Measurements from ENCODE around the gene RAP1GDS1.
A peak's percentile ranks its signal among the peaks of the same experiment; 100 is the strongest.
"Not testable (repeated sequence)": the region's sequence is repeated elsewhere in the genome, so short reads cannot be mapped to it uniquely, and the experiment has no call there.

The RAP1GDS1 gene

GRCh38 chr4:98434816-98435215 lies 173.6 kb downstream of the RAP1GDS1 start:
- DNase-seq (ENCODE audit: low read depth in 2 of 2), result no peak

GRCh38 chr4:98444371-98444770 lies 183.2 kb downstream of the RAP1GDS1 start:
- no peak for DNase-seq (ENCODE audit: low read depth in 2 of 2)

- peak in 1 of 2 experiments; percentile 35 for DNase-seq (ENCODE audit: low read depth in 2 of 2)
Measured at GRCh38 chr4:98446499-98447375, 185.6 kb downstream of the RAP1GDS1 start.

- no peak for DNase-seq (ENCODE audit: low read depth in 2 of 2)
Measured at GRCh38 chr4:98447648-98448047, 186.5 kb downstream of the RAP1GDS1 start.

- DNase-seq (ENCODE audit: low read depth in 2 of 2), result no peak
Measured at GRCh38 chr4:98448908-98449307, 187.7 kb downstream of the RAP1GDS1 start.

GRCh38 chr4:98452091-98452490 lies 190.9 kb downstream of the RAP1GDS1 start:
- DNase-seq (ENCODE audit: low read depth in 2 of 2), result no peak

- DNase-seq (ENCODE audit: low read depth in 2 of 2), result not testable (repeated sequence)
Measured at GRCh38 chr4:98457422-98457821, 196.2 kb downstream of the RAP1GDS1 start.

- DNase-seq (ENCODE audit: low read depth in 2 of 2), result not testable (repeated sequence)
Measured at GRCh38 chr4:98461121-98461865, 200.1 kb downstream of the RAP1GDS1 start.

GRCh38 chr4:98462487-98462886 lies 201.3 kb downstream of the RAP1GDS1 start:
- no peak for DNase-seq (ENCODE audit: low read depth in 2 of 2)

- no peak for DNase-seq (ENCODE audit: low read depth in 2 of 2)
Measured at GRCh38 chr4:98466868-98467599, 205.8 kb downstream of the RAP1GDS1 start.

GRCh38 chr4:98467627-98468072 lies 206.5 kb downstream of the RAP1GDS1 start:
- peak; percentile 53 to 56 for DNase-seq (ENCODE audit: low read depth in 2 of 2)

- no peak for DNase-seq (ENCODE audit: low read depth in 2 of 2)
Measured at GRCh38 chr4:98468709-98469108, 207.5 kb downstream of the RAP1GDS1 start.

GRCh38 chr4:98469771-98470170 lies 208.6 kb downstream of the RAP1GDS1 start:
- no peak for DNase-seq (ENCODE audit: low read depth in 2 of 2)

GRCh38 chr4:98470366-98470765 lies 209.2 kb downstream of the RAP1GDS1 start:
- DNase-seq (ENCODE audit: low read depth in 2 of 2), result no peak

- DNase-seq (ENCODE audit: low read depth in 2 of 2), result no peak
Measured at GRCh38 chr4:98470831-98471230, 209.6 kb downstream of the RAP1GDS1 start.

- no peak for DNase-seq (ENCODE audit: low read depth in 2 of 2)
Measured at GRCh38 chr4:98473046-98473445, 211.9 kb downstream of the RAP1GDS1 start.

GRCh38 chr4:98474408-98474844 lies 213.2 kb downstream of the RAP1GDS1 start:
- DNase-seq (ENCODE audit: low read depth in 2 of 2), result no peak

- DNase-seq (ENCODE audit: low read depth in 2 of 2), result no peak
Measured at GRCh38 chr4:98476891-98477290, 215.7 kb downstream of the RAP1GDS1 start.

GRCh38 chr4:98479590-98479989 lies 218.4 kb downstream of the RAP1GDS1 start:
- DNase-seq (ENCODE audit: low read depth in 2 of 2), result not testable (repeated sequence)

GRCh38 chr4:98480535-98480934 lies 219.4 kb downstream of the RAP1GDS1 start:
- no peak for DNase-seq (ENCODE audit: low read depth in 2 of 2)

GRCh38 chr4:98481167-98481566 lies 220.0 kb downstream of the RAP1GDS1 start:
- DNase-seq (ENCODE audit: low read depth in 2 of 2), result no peak

- DNase-seq (ENCODE audit: low read depth in 2 of 2), result no peak
Measured at GRCh38 chr4:98482503-98482846, 221.3 kb downstream of the RAP1GDS1 start.
